DMS53 (cell line): ENCODE results near the gene DESI2.

ENCODE experiments used
- DNase-seq: peaks from one replicate; lab custom pipeline; 2025; lab: John Stamatoyannopoulos, UW

DESI2 gene

DNA sequence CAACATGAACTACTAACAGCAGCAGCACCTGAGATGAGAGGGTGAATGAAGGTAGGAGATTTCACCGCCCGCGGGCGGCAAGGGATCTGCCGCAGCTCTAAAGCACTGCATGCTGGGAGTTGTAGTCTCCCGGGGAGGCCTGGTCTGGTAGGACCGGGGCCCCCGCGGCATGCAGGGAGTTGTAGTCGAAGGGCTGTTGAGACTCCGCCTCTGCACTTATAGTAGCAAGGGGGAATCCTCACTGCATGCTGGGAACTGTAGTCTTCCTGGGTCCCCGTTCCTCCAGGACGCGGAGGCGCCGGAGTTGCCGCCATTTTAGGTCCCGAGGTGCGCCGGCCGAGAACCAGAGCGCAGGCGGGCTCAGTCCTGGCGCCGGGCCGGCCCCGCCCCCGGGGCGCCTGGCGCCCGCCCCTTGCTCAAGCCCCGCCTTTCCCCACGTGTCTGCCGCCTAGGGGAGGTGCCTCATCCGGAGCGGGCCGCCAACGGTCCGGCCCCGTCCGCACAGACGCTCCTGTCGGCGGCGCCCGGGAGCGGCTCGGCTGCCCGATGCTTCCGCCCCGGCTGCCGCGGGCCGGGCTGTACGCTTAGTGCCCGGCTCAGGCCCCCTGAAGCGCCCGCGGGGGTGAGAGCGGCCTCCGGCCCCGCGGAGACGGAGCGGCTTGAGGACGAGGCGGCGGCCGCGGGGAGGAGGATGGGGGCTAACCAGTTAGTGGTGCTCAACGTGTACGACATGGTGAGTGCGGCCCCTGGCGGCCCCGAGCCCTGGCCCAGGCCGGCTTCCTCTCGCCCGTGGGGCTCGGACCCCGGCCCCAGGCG is at the start of gene DESI2:
Gene DESI2, plus strand, starts transcription at position 504 of the 816 bp plus-strand sequence. Its CDS starts 188 bp downstream, at position 692.
- DNase-seq = peak; percentile 100

DNA sequence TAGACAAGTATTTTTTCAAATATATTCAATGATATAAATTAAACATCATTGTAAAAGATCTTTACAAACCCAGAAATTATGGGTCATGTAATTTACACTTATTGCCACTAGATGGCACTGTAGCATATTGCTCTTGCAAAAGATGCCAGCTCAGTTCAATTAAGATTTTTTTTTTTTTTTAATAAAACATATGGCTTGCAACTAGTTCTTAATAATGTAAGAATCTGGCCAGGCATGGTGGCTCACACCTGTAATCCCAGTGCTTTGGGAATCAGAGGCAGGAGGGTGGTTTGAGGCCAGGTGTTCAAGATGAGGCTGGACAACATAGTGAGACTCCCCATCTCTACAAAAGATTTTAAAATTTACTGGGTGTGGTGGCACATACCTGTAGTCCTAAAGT is 49.4 kb upstream of the DESI2 start:
- peak; percentile 69 for DNase-seq

DNA sequence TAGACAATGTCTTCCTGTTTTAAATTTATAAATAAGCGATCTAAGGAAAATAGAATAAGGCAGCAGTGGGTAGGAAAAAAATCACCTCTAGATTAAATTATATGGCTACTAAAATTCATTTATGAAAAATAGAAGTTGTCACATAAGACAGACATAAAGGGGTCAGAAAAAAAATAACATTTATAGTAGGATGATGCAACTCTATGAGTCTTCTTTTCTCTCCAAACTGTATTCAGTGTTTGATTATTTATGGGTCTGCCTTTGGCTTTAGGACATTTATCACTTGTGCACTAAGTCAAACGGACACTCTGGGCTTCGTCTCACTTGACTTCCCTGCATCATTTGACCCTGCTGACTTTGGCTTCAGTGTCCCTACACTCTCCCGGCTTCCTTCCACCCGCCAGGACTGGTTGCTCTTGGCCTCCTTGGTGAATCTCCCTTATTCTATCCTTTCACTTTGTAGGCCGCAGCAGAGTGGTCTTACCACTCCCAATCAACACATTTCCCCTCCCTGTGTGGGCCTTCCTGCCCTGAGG is 47.0 kb upstream of the DESI2 start:
- no peak for DNase-seq

DNA sequence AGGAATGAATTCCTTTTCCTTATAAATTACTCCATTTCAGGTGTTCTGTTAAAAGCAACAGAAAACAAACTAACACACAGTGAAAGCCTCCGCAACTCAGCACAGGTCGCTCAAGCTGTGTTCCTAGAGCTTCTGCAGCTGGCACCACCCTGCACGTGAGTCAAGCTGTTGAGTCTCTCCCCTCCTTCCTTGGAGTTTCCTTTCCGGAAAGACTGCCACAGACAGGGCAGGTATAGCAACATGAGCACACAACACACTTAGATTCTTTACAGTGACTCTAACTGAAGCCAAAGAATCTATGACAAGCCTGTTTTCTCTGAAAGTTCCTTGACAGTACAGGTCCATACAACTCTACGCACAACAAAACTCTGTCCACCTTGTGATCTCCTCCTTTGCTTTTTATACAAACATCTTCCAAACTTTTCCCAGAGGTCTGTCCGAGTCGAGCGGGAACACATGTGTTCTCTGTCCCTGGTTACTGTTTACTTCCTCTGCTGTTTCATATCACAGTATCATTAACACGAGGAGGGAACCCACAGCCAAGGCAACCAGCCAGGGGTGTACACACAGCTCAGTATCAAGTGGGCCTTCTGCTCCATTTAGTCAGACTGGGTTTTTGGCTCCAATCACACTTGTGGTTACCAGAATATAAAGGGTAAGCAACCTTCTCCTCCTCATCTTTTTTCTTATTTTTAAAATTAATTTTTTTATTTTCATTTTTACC is 38.7 kb upstream of the DESI2 start:
- no peak for DNase-seq

GRCh38 chr1:244614879-244615278 is 38.0 kb upstream of the DESI2 start:
- no peak for DNase-seq

- DNase-seq = peak; percentile 46
These were observed 37.6 kb upstream of the DESI2 start for GRCh38 chr1:244615301-244615700.

GRCh38 chr1:244626709-244627108 is 26.2 kb upstream of the DESI2 start:
- no peak for DNase-seq

DNA sequence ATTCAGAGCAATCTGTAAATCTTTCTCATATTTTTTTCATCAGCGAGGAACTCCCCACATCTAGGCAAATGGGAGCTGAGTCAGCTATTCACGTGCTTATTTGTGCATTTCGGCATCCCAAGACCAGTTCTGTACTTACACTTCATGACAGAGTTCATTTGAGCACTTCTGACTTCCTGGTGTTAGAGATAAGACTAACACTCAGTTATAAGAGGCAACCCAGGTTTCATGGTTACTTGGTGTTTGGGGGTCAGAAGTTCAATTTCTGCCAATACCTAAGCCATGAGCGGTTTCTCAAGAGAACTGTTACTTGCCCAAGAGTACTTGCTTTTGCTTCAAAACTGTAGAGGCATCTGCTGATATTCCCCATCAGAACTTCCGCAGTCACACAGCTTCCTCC is 24.1 kb upstream of the DESI2 start:
- no peak for DNase-seq

DNA sequence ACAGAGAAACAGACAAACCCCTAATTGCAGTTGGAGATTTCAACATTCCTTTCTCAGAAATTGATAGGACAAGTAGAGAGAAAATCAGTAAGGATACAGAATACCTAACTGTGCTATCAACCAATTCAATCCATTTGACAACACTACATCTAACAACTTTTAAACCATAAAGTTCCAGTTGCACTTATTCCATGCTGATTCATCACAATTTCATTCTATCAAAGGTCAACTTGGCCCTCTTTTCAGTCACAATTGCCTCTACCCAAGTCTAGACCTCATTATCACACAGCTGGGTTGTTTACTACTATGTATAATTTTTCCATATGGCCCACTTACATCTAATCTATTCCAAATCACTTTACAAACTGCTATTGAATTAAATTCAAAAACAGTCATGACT is 19.8 kb upstream of the DESI2 start:
- no peak for DNase-seq

- DNase-seq = peak; percentile 34
These were observed 18.4 kb upstream of the DESI2 start for GRCh38 chr1:244634546-244634945.

DNA sequence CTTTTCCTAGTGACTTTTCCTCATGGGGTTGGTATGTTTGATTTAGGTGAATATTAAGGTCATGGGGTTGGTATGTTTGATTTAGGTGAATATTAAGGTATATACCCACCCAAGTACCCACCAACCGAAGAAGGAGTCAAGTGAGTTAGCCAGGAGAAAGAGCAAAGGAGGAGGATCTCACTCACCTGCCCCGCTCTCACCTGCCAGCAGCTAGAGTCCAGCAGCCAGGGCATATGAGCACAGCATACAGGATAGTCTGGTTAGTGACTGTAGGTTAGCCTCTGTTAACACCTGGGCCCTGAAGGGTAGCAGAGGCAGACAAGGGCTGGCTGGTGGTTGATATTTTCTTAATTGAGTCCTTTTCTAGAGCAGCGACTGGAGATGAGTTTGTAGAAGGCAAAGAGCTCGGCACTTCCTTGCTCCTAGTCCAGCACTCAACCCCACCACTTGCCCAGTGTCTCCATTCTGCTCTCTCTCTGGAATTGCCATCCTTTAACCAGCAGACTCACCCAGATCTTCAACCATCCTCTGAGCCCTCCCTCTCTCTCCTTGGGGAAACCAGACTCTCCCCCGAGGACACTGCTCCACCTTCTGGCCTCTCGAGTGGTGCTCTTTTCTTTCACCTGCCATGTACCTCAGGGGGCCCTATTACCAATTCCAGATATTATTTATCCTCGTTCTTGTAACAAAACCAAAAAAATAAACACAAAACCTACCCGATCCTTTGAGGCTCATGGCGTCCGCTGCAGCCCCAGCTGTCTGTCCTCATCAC is 16.3 kb upstream of the DESI2 start:
- DNase-seq = no peak

DNA sequence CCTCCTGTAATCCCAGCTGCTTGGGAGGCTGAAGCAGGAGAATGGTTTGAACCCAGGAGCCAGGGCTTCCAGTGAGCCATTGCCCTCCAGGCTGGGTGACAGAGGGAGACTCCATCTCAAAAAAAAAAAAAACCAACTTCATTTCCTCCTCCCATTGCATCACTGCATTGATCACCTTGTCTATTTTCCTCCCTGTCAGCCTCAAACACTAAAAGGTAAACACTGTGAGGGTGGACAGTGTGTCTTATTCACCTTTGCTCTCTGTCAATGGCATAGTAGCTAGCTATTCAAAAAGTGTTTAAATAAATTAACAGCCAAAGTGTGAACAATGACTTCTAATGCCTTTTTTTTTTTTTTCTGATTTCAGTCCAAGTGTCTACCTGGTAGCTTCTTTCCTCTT is 13.4 kb upstream of the DESI2 start:
- no peak for DNase-seq

GRCh38 chr1:244640917-244641316 is 12.0 kb upstream of the DESI2 start:
- no peak for DNase-seq

GRCh38 chr1:244642526-244642925 is 10.4 kb upstream of the DESI2 start:
- DNase-seq = no peak

GRCh38 chr1:244642988-244643387 is 9.9 kb upstream of the DESI2 start:
- no peak for DNase-seq

- no peak for DNase-seq
These were observed 7.5 kb upstream of the DESI2 start for GRCh38 chr1:244645414-244645813.

- no peak for DNase-seq
These were observed 7.0 kb upstream of the DESI2 start for GRCh38 chr1:244645890-244646289.

GRCh38 chr1:244647819-244648218 is 5.1 kb upstream of the DESI2 start:
- DNase-seq = no peak

GRCh38 chr1:244651956-244652622 is 837 bp upstream of the DESI2 start:
- DNase-seq = no peak

- peak; percentile 59 for DNase-seq
These were observed 647 bp downstream of the DESI2 start for GRCh38 chr1:244653439-244654107.
